ENCODE results near the gene LIPA. TPM values are rescaled to one million over a fixed set of nuclear protein-coding genes. Genes with fewer than 3 reads are reported as not detected.

LIPA gene
- total and polyA plus RNA-seq, 4 donors, result 35.3 to 176 (median 75.9) TPM

DNA sequence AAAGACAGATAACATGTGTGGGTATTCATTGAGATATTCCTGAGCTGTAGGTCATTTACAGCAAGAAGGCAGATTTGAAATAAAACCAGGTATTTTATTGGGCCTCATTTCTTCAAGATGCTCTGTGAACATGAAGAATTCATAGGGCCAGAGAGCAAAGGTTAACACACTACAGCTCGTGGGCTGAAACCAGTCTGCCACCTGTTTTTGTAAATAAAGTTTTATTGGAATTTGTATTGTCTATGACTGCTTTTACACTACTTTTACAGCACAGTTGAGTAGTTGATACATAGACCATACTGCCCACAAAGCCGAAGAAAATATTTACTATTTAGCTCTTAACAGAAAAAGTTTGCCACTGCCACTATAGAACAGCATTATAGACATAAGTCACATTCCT is 22.1 kb upstream of the LIPA start (continued):
- TF ChIP-seq, protein P1, sequence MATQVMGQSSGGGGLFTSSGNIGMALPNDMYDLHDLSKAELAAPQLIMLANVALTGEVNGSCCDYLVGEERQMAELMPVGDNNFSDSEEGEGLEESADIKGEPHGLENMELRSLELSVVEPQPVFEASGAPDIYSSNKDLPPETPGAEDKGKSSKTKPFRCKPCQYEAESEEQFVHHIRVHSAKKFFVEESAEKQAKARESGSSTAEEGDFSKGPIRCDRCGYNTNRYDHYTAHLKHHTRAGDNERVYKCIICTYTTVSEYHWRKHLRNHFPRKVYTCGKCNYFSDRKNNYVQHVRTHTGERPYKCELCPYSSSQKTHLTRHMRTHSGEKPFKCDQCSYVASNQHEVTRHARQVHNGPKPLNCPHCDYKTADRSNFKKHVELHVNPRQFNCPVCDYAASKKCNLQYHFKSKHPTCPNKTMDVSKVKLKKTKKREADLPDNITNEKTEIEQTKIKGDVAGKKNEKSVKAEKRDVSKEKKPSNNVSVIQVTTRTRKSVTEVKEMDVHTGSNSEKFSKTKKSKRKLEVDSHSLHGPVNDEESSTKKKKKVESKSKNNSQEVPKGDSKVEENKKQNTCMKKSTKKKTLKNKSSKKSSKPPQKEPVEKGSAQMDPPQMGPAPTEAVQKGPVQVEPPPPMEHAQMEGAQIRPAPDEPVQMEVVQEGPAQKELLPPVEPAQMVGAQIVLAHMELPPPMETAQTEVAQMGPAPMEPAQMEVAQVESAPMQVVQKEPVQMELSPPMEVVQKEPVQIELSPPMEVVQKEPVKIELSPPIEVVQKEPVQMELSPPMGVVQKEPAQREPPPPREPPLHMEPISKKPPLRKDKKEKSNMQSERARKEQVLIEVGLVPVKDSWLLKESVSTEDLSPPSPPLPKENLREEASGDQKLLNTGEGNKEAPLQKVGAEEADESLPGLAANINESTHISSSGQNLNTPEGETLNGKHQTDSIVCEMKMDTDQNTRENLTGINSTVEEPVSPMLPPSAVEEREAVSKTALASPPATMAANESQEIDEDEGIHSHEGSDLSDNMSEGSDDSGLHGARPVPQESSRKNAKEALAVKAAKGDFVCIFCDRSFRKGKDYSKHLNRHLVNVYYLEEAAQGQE (IDR thresholded peaks at IDR 0.05), result no peak

DNA sequence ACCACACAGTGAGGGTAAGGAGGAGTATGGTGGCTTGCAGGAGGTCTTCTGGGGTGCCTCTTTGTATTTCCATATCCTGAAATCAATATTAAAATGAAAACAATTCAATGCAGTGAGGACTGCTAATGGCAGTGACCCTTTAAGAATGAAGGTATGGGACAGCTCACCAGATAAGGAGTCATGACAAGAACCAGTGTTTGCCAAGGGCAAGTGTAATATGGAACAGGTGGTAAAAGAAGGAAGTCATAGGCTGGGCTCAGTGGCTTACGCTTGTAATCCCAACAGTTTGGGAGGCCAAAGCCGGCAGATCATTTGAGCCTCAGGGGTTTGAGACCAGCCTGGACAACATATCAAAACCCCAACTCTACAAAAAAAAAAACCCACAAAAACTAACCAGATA is 20.0 kb upstream of the LIPA start:
- no peak for DNase-seq (ENCODE audit: low spot score)
- WGBS, result 98% methylated on average over 2 of the region's 2 CpGs
- H3K27ac ChIP-seq (ENCODE audit: low read depth in 1 of 2, low read length in 2 of 2), result no peak overlapping the region
- peaks cover 0 to 20% (median 11%) of the 10 kb centered on the region in 4 donors for H3K4me1 ChIP-seq (ENCODE audit: control insufficient read depth in 4 of 4, insufficient read depth in 4 of 4, low read length in 3 of 4)
- no peaks in the 10 kb centered on the region for H3K9me3 ChIP-seq (ENCODE audit: control insufficient read depth in 4 of 4, low read length in 3 of 4)
- no peak overlapping the region for H3K9ac ChIP-seq (ENCODE audit: low read depth in 1 of 2, low read length in 2 of 2)
- no peak overlapping the region for H3K4me3 ChIP-seq (ENCODE audit: low read depth in 1 of 3, low read length in 3 of 3)
- no peaks in the 10 kb centered on the region for H3K36me3 ChIP-seq (ENCODE audit: control insufficient read depth in 4 of 4, insufficient read depth in 3 of 4, low read depth in 1 of 4, low read length in 3 of 4)
- H3K27me3 ChIP-seq (ENCODE audit: control insufficient read depth in 4 of 4, insufficient read depth in 4 of 4, low read length in 3 of 4), result no peaks in the 10 kb centered on the region
- TF ChIP-seq RAD21 (IDR thresholded peaks at IDR 0.05) (no peak), RXRA (IDR thresholded peaks at IDR 0.05) (no peak), JUND (IDR thresholded peaks at IDR 0.05) (no peak), HNF4G (IDR thresholded peaks at IDR 0.05) (no peak), NR2F2 (IDR thresholded peaks at IDR 0.05) (no peak), GABPA (IDR thresholded peaks at IDR 0.05 in 1 of 2, conservative IDR thresholded peaks at IDR 0.05 in 1 of 2) (no peak), TAF1 (conservative IDR thresholded peaks at IDR 0.05) (no peak), SP1 (IDR thresholded peaks at IDR 0.05) (no peak), EGR1 (IDR thresholded peaks at IDR 0.05; ENCODE audit: low read depth in 2 of 2) (no peak), FOXA1 (IDR thresholded peaks at IDR 0.05) (no peak), FOXA2 (IDR thresholded peaks at IDR 0.05) (no peak), YY1 (IDR thresholded peaks at IDR 0.05) (no peak)
- TF ChIP-seq, protein P2, sequence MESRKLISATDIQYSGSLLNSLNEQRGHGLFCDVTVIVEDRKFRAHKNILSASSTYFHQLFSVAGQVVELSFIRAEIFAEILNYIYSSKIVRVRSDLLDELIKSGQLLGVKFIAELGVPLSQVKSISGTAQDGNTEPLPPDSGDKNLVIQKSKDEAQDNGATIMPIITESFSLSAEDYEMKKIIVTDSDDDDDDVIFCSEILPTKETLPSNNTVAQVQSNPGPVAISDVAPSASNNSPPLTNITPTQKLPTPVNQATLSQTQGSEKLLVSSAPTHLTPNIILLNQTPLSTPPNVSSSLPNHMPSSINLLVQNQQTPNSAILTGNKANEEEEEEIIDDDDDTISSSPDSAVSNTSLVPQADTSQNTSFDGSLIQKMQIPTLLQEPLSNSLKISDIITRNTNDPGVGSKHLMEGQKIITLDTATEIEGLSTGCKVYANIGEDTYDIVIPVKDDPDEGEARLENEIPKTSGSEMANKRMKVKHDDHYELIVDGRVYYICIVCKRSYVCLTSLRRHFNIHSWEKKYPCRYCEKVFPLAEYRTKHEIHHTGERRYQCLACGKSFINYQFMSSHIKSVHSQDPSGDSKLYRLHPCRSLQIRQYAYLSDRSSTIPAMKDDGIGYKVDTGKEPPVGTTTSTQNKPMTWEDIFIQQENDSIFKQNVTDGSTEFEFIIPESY (IDR thresholded peaks at IDR 0.05), result no peak
- TF ChIP-seq, protein P1 (IDR thresholded peaks at IDR 0.05), result no peak
- TF ChIP-seq, protein P3, sequence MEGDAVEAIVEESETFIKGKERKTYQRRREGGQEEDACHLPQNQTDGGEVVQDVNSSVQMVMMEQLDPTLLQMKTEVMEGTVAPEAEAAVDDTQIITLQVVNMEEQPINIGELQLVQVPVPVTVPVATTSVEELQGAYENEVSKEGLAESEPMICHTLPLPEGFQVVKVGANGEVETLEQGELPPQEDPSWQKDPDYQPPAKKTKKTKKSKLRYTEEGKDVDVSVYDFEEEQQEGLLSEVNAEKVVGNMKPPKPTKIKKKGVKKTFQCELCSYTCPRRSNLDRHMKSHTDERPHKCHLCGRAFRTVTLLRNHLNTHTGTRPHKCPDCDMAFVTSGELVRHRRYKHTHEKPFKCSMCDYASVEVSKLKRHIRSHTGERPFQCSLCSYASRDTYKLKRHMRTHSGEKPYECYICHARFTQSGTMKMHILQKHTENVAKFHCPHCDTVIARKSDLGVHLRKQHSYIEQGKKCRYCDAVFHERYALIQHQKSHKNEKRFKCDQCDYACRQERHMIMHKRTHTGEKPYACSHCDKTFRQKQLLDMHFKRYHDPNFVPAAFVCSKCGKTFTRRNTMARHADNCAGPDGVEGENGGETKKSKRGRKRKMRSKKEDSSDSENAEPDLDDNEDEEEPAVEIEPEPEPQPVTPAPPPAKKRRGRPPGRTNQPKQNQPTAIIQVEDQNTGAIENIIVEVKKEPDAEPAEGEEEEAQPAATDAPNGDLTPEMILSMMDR (IDR thresholded peaks at IDR 0.05; ENCODE audit: low read depth, low read length, missing input control), result no peak
- TF ChIP-seq, protein P4, sequence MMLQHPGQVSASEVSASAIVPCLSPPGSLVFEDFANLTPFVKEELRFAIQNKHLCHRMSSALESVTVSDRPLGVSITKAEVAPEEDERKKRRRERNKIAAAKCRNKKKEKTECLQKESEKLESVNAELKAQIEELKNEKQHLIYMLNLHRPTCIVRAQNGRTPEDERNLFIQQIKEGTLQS (IDR thresholded peaks at IDR 0.05), result no peak
- TF ChIP-seq, protein P5, sequence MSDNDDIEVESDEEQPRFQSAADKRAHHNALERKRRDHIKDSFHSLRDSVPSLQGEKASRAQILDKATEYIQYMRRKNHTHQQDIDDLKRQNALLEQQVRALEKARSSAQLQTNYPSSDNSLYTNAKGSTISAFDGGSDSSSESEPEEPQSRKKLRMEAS (IDR thresholded peaks at IDR 0.05), result no peak
